ENCODE measurements around the gene SLC66A3. TPM values are rescaled to one million over a fixed set of nuclear protein-coding genes. Genes with fewer than 3 reads are reported as not detected.

The SLC66A3 gene
- total and polyA plus RNA-seq, 7 donors, result 6.9 to 71.7 (median 34.3) TPM

- TF ChIP-seq EP300 (IDR thresholded peaks at IDR 0.05) (no peak), POLR2AphosphoS5 (IDR thresholded peaks at IDR 0.05) (no peak), POLR2A (IDR thresholded peaks at IDR 0.05) (no peak)
- Histone ChIP-seq H3K4me1 (peaks cover 0 to 11% (median 0%) of the 10 kb centered on the region in 4 donors), H3K27me3 (no peaks in the 10 kb centered on the region), H3K9me3 (no peaks in the 10 kb centered on the region), H3K4me3 (no peak overlapping the region), H3K27ac (no peak overlapping the region), H3K36me3 (peaks cover 0 to 67% (median 27%) of the 10 kb centered on the region in 4 donors)
- no peak for DNase-seq
- WGBS, 2 donors, result 90 to 95% methylated on average over 2 of the region's 2 CpGs
- intact Hi-C loops (cut with DNase I), result no loop called here
Observed at GRCh38 chr2:11200651-11201050, 45.4 kb downstream of the SLC66A3 start.

GRCh38 chr2:11201969-11202368 lies 46.7 kb downstream of the SLC66A3 start:
- intact Hi-C loops (cut with DNase I), result no loop called here
- Histone ChIP-seq H3K36me3 (peaks cover 0 to 54% (median 20%) of the 10 kb centered on the region in 4 donors), H3K9me3 (no peaks in the 10 kb centered on the region), H3K27me3 (no peaks in the 10 kb centered on the region), H3K4me3 (no peak overlapping the region), H3K4me1 (peaks cover 0 to 11% (median 0%) of the 10 kb centered on the region in 4 donors), H3K27ac (no peak overlapping the region)
- WGBS, 2 donors, result 83 to 85% methylated on average over 5 of the region's 5 CpGs
- DNase-seq, result no peak
- TF ChIP-seq POLR2A (IDR thresholded peaks at IDR 0.05) (no peak), CTCF (IDR thresholded peaks at IDR 0.05) (no peak), POLR2AphosphoS5 (IDR thresholded peaks at IDR 0.05) (no peak), EP300 (IDR thresholded peaks at IDR 0.05) (no peak)

GRCh38 chr2:11203480-11203879 lies 48.2 kb downstream of the SLC66A3 start:
- no peak for DNase-seq
- Histone ChIP-seq H3K36me3 (peaks cover 0 to 51% (median 14%) of the 10 kb centered on the region in 4 donors), H3K27ac (no peak overlapping the region), H3K27me3 (no peaks in the 10 kb centered on the region), H3K4me3 (no peak overlapping the region), H3K9me3 (no peaks in the 10 kb centered on the region), H3K4me1 (peaks cover 0 to 11% (median 0%) of the 10 kb centered on the region in 4 donors)
- intact Hi-C loops (cut with DNase I), result no loop called here
- TF ChIP-seq POLR2AphosphoS5 (IDR thresholded peaks at IDR 0.05) (no peak), POLR2A (IDR thresholded peaks at IDR 0.05) (no peak), CTCF (IDR thresholded peaks at IDR 0.05) (no peak), EP300 (IDR thresholded peaks at IDR 0.05) (no peak)
- WGBS, 2 donors, result 20 to 40% methylated on average over 3 of the region's 3 CpGs

- no peak for DNase-seq
- Histone ChIP-seq H3K36me3 (peaks cover 0 to 44% (median 0%) of the 10 kb centered on the region in 4 donors), H3K9me3 (no peaks in the 10 kb centered on the region), H3K27me3 (no peaks in the 10 kb centered on the region), H3K27ac (no peak overlapping the region), H3K4me1 (peaks cover 0 to 11% (median 0%) of the 10 kb centered on the region in 4 donors), H3K4me3 (no peak overlapping the region)
- no peak for TF ChIP-seq CTCF (IDR thresholded peaks at IDR 0.05)
- TF ChIP-seq POLR2AphosphoS5 (IDR thresholded peaks at IDR 0.05), result no peak
- TF ChIP-seq EP300 (IDR thresholded peaks at IDR 0.05), result no peak
- no peak for TF ChIP-seq POLR2A (IDR thresholded peaks at IDR 0.05)
- intact Hi-C loops (cut with DNase I), result no loop called here
Observed at GRCh38 chr2:11208083-11208482, 52.8 kb downstream of the SLC66A3 start.

GRCh38 chr2:11212645-11213044 lies 57.4 kb downstream of the SLC66A3 start:
- no peak overlapping the region for H3K27ac ChIP-seq
- intact Hi-C loops (cut with DNase I), result no loop called here
- no peak overlapping the region for H3K4me3 ChIP-seq
- H3K9me3 ChIP-seq, result no peaks in the 10 kb centered on the region
- no peak for TF ChIP-seq CTCF (IDR thresholded peaks at IDR 0.05)
- no peak for TF ChIP-seq EP300 (IDR thresholded peaks at IDR 0.05)
- TF ChIP-seq POLR2A (IDR thresholded peaks at IDR 0.05), result no peak
- no peak for TF ChIP-seq POLR2AphosphoS5 (IDR thresholded peaks at IDR 0.05)
- H3K36me3 ChIP-seq, result peaks cover 0 to 82% (median 11%) of the 10 kb centered on the region in 4 donors
- H3K27me3 ChIP-seq, result no peaks in the 10 kb centered on the region
- DNase-seq, result no peak
- no peaks in the 10 kb centered on the region for H3K4me1 ChIP-seq
